Right ventricle myocardium inferior (tissue), 1 donor: Measurements from ENCODE around the gene FAM222A. TPM values are rescaled to one million over a fixed set of nuclear protein-coding genes. Genes with fewer than 3 reads are reported as not detected.

Source experiments
- ATAC-seq: fragments of 200-7000 bp; cut with Tn5 transposase; one replicate; pipeline ENCODE4 v1.9.1; 2020; ENCODE audit warnings: mild to moderate bottlenecking, moderate library complexity
- DNase-seq: peaks from one replicate; pipeline ENCODE4 v3.0.0; 2021; ENCODE audit errors: missing footprints
- intact Hi-C: fragments of 100-400 bp; cut with DNase I; formaldehyde crosslinking; loops from one replicate; pipeline ENCODE4 v1.11.0; 2022
- total RNA-seq: library from RNA; stranded (reverse); fragmentation: NEBNext Ultra II Directional; extraction: Animal tissue kit (Norgen Biotek cat#: 25700); gene quantifications from one replicate; pipeline ENCODE4 v1.2.1, GENCODE V29; 2021
- donor health status: DM: no; HTN: yes; CAD: no; lungs with severe emphysema.

The FAM222A gene
- total RNA-seq, 1 donor from 2014 or later, result 27.4 TPM

GRCh38 chr12:109744026-109744425, 30.4 kb downstream of the FAM222A start:
- intact Hi-C loops, result no loop called here
- peak; percentile 25 for DNase-seq

DNA sequence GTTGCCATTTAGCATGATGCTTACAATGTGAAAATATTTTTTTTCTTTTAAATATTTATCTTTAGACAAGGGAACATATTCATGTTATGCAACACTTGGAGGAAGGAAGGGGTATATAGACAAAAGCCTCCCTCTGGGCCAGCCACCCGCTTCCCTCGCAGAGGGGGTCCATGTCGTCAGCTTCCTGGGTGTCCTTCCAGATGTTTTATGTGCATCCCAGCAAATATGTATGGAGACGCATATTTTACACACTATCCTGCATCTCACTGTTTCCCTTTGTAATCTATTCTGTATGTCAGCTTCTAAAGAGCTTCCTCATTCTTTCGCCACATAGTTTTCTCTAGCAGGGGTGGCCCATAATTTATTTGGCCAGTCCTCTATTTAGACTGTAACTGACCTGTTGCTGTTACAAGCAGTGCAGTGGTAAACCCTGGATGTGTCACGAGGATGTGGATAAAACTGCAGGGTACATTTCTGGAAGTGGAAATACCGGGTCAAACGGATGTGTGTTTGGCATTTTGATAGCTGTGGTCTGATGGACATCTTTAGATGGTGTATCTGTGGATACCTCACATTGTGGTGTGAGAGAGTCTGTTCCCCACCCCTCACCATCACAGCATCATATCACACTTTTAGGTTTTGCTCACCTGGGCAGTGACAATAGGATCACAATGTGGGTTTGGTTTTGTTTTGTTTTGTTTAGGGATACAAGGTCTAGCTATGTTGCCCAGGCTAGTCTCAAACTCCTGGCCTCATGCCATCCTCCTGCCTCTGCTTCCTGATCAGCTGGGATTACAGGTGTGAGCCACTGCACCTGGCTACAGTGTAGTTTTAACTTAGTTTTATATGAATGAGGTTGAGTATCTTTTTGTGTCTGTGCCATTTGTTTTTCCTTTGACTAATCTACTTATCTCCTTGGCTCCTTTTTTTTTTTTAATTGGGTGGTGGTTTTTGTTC, 31.6 kb downstream of the FAM222A start:
- no peak for ATAC-seq
- intact Hi-C loops, result no loop called here
- DNase-seq, result peak; percentile 2

More at GRCh38 chr12:109744026-109744425, 30.4 kb downstream of the FAM222A start:
- ATAC-seq, result no peak

DNA sequence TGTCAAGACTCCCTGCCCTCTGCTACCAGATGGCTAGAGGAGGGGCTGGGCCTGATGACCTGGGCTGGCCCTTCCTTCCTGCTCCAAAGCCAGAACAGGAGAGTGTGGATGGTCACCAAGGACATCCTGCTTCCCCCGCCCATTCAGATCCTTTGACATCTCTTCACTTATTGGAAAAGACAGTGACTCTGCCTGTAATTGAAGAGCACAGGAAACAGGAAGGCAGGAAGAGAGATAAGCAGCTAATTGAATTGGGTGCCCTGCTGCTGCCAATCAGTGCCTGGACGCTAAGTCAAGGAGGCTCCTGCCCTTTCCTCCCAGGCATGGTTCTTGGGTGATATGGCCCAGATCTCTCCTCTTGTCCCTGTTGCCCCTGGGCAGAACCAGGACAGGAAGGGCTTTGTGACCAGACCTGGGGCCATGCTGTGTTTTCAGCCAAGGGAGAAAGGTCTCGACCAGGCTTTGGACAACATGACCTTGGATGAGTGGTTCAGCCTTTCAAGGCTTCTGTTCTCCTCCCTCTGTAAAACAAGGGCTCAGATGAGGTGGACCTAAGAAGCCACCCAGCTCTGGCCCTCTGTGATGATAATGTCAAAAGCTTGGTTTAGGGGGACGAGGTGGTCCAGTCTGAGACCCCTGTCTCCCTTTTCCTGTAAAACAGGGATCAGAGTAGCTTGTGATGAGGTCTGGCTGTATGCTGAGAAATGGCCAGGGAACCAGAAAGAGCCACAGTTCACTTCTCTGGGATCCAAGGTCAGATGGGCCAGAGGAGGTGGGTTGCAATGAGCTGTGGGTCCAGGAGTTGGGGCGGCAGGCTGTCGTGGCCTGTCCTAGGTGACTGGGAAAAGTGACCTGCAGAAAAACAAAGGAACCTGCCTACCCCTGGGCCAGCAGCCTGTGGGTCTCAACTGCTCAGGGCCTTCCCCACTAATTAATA, 38.8 kb downstream of the FAM222A start:
- DNase-seq (peak; percentile 9), ATAC-seq (no peak)
- intact Hi-C loops, result no loop called here

- peak; percentile 4 for DNase-seq
- intact Hi-C loops, result no loop called here
- ATAC-seq, result no peak
These were observed 39.4 kb downstream of the FAM222A start for GRCh38 chr12:109753054-109753401.

DNA sequence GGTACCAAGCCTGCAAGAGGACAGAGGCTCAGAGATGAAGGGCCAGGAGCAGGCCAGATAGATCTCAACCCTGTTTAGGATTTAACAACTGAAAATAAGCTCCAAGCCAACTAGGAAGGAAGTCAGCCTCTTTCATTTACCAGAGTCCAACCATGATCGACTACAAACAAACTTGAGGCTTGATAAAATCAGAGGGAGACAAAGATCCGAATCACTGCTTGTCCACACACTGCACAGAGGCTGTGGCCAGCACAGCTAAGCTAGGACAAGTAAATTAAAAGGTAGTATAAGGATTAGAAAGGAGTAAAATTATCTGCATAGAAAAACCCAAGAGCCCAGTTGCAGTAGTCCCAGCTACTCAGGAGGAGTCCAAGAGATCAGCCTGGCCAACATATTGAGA, 40.3 kb downstream of the FAM222A start:
- ATAC-seq, result no peak
- intact Hi-C loops, result no loop called here
- DNase-seq, result no peak

GRCh38 chr12:109756457-109756856, 42.8 kb downstream of the FAM222A start:
- no peak for DNase-seq
- no peak for ATAC-seq
- intact Hi-C loops, result no loop called here

DNA sequence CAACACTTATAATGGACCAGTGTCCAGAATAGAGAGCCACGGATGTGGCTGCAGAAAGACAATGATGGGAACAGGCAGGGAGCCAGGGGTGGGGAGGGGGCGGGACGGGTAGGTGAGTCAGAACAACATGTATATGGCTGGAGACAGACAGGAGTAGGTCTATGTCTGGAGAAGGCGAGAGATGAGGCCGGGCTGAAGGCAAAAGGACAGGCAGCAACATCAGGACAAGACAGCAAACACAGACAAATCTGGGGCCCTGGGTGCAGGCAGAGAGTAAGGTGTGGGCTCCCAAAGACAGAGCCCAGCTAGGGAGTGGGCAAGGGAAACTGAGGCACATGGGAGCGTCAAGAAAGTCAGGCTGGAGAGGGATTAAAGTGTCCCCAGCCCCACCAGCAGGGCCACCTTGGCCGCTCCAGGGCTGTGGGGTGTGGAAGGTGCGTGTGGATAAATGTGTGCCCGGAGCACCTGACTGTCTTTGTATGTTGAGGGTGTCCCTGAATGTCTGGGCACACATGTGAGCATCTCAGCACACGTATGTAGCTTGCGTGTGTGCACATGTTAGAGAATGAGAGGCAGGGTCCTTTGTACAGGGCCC, 44.1 kb downstream of the FAM222A start:
- ATAC-seq (no peak), DNase-seq (no peak)
- intact Hi-C loops, result no loop called here

- no peak for DNase-seq
- intact Hi-C loops, result no loop called here
These were observed 45.1 kb downstream of the FAM222A start for GRCh38 chr12:109758426-109759420.

GRCh38 chr12:109759595-109759994, 46.0 kb downstream of the FAM222A start:
- ATAC-seq (peak; percentile 29), DNase-seq (no peak)
- intact Hi-C loops, result no loop called here

More at GRCh38 chr12:109758426-109759420, 45.1 kb downstream of the FAM222A start:
- ATAC-seq, result no peak

GRCh38 chr12:109760031-109760929, 46.7 kb downstream of the FAM222A start:
- DNase-seq (no peak), ATAC-seq (peak; percentile 83)
- intact Hi-C loops, result loop anchor here (5.0 kb wide), 1 partner anchor 48 kb away; the partner anchor contains the start of gene FAM222A

GRCh38 chr12:109760930-109761921, 47.6 kb downstream of the FAM222A start:
- intact Hi-C loops, result loop anchor here (5.0 kb wide), 1 partner anchor 49 kb away; the partner anchor contains the start of gene FAM222A

DNA sequence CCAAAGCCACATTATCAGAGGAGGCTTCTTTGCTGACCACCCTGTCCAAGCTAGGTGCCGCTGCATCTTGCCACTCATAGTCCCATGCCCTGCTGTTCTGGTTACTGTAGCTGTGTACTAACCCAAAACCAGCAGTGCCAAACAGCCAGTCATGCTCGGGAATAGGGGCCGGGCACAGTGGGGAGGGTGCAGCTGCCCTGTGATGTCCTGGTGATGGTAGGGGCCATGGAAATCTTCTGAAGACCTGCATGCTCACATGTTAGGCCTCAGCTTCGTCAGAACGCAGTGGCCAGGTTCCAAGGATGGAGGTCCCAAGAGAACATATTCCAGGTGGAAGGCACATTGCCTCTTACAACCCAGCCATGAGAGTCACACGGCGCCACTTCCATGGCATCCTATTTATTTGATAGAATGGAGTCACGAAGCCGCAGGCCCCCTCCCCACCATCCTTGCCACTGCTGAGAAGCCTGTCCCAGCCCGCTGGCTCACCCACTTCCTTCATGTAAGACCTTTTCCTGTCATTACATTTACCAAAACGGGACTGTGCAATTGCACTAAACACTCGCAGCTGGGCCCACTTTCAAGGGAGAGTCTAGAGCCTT, 48.5 kb downstream of the FAM222A start:
- DNase-seq, result no peak
- ATAC-seq, result no peak
- intact Hi-C loops, result loop anchor here (5.0 kb wide), 1 partner anchor 50 kb away; the partner anchor contains the start of gene FAM222A

More at GRCh38 chr12:109760930-109761921, 47.6 kb downstream of the FAM222A start:
- ATAC-seq (no peak), DNase-seq (no peak)

GRCh38 chr12:109762673-109763191, 49.1 kb downstream of the FAM222A start:
- intact Hi-C loops, result loop anchor here (5.0 kb wide), 1 partner anchor 50 kb away; the partner anchor contains the start of gene FAM222A
- DNase-seq (no peak), ATAC-seq (no peak)

DNA sequence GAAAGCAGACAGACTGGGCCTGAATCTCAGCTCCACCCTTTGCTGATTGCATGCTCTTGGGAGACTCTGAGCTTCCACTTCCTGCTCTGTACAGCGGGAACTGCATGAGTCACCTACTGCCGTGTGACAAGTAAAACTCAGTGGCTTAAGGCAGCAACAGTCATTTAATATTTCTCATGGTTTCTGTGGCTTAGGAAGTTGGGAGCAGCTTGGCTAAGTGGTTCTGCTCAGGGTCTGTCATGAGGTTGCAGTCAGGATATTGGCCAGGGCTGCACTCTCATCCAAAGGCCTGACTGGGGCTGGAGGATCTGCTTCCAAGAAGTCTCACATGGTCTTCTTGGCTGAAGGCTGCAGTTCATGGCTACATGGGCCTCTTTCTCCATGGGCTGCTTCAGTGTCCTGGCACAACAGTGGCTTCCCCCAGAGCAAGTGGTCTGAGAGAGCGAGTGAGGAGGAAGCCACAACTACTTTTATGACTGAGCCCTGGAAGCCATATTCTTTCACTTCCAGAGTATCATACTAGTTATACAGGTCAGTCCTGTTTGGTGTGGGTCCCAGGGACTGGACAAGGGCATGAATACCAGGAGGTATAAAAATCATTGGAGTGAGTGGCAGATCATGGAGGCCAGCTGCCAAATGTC, 49.7 kb downstream of the FAM222A start:
- ATAC-seq (no peak), DNase-seq (no peak)
- intact Hi-C loops, result loop anchor here (5.0 kb wide), 1 partner anchor 51 kb away; the partner anchor contains the start of gene FAM222A
